Stimulated activated naive B cell treated with anti-CD40 and anti-IgM and Interleukin-4, amounts not matched to agents 10 μg/mL and 1 μg/mL and 100 μg/mL, for 72 hours (primary cell): ENCODE data around the gene IL1RAPL1.
"Not testable (repeated sequence)": the region's sequence is repeated elsewhere in the genome, so short reads cannot be mapped to it uniquely, and the experiment has no call there.

Experiments
- ATAC-seq, 2 donors: fragments of 150-1000 bp; cut with Tn5 transposase; replicated peaks; 2 replicates each; pipeline ENCODE4 v1.10.0; 2021; ENCODE audit warnings: moderate library complexity in 1 of 2
- DNase-seq: peaks from one replicate; pipeline ENCODE4 v3.0.0; 2021
- H3K27ac Mint-ChIP-seq: one replicate; pipeline ENCODE4 v1.8.0; 2022; ENCODE audit warnings: mild to moderate bottlenecking, mixed read lengths
- H3K27me3 Mint-ChIP-seq, 2 donors: one replicate each; pipeline ENCODE4 v1.8.0; 2022; ENCODE audit warnings: mixed read lengths in 2 of 2
- H3K36me3 Mint-ChIP-seq, 2 donors: one replicate each; pipeline ENCODE4 v1.8.0; 2022; ENCODE audit warnings: mixed read lengths in 2 of 2, mild to moderate bottlenecking in 1 of 2
- H3K4me1 Mint-ChIP-seq, 2 donors: one replicate each; pipeline ENCODE4 v1.8.0; 2022; ENCODE audit warnings: mixed read lengths in 2 of 2, mild to moderate bottlenecking in 1 of 2
- H3K4me3 Mint-ChIP-seq, 2 donors: one replicate each; pipeline ENCODE4 v1.8.0; 2022; ENCODE audit warnings: mild to moderate bottlenecking in 2 of 2, mixed read lengths in 2 of 2, moderate library complexity in 1 of 2
- H3K9me3 Mint-ChIP-seq, 2 donors: one replicate each; pipeline ENCODE4 v1.8.0; 2022; ENCODE audit warnings: mixed read lengths in 2 of 2, mild to moderate bottlenecking in 1 of 2

IL1RAPL1 gene

GRCh38 chrX:29110041-29110440 lies 522.8 kb downstream of the IL1RAPL1 start:
- Mint-ChIP-seq H3K27me3 (no peaks in the 10 kb centered on the region), H3K4me1 (no peaks in the 10 kb centered on the region), H3K36me3 (no peaks in the 10 kb centered on the region), H3K4me3 (no peak overlapping the region), H3K27ac (no peak overlapping the region), H3K9me3 (peaks cover 0 to 3% of the 10 kb centered on the region in 2 donors)
- DNase-seq (no peak), ATAC-seq (no peak)

- H3K4me1 Mint-ChIP-seq, result no peaks in the 10 kb centered on the region
- DNase-seq, result no peak
- H3K27ac Mint-ChIP-seq, result no peak overlapping the region
- ATAC-seq, result no peak
- no peaks in the 10 kb centered on the region for H3K36me3 Mint-ChIP-seq
- H3K9me3 Mint-ChIP-seq, result peaks cover 0 to 3% of the 10 kb centered on the region in 2 donors
- H3K4me3 Mint-ChIP-seq, result no peak overlapping the region
- no peaks in the 10 kb centered on the region for H3K27me3 Mint-ChIP-seq
These were observed 526.0 kb downstream of the IL1RAPL1 start for GRCh38 chrX:29113221-29113620.

- not testable (repeated sequence) for H3K4me3 Mint-ChIP-seq, H3K9me3 Mint-ChIP-seq
These were observed 535.6 kb downstream of the IL1RAPL1 start for GRCh38 chrX:29122817-29123216.

GRCh38 chrX:29130905-29131304 lies 543.7 kb downstream of the IL1RAPL1 start:
- H3K4me3 Mint-ChIP-seq, result no peak overlapping the region
- no peak for ATAC-seq
- no peaks in the 10 kb centered on the region for H3K4me1 Mint-ChIP-seq
- DNase-seq, result no peak
- no peaks in the 10 kb centered on the region for H3K36me3 Mint-ChIP-seq
- peaks cover 0 to 4% of the 10 kb centered on the region in 2 donors for H3K9me3 Mint-ChIP-seq
- no peaks in the 10 kb centered on the region for H3K27me3 Mint-ChIP-seq
- H3K27ac Mint-ChIP-seq, result no peak overlapping the region

More at GRCh38 chrX:29122817-29123216, 535.6 kb downstream of the IL1RAPL1 start:
- H3K36me3 Mint-ChIP-seq, H3K4me1 Mint-ChIP-seq, H3K27me3 Mint-ChIP-seq, ATAC-seq, H3K27ac Mint-ChIP-seq, DNase-seq: not testable (repeated sequence)

GRCh38 chrX:29136904-29137303 lies 549.7 kb downstream of the IL1RAPL1 start:
- H3K36me3 Mint-ChIP-seq, result no peaks in the 10 kb centered on the region

GRCh38 chrX:29138003-29138402 lies 550.8 kb downstream of the IL1RAPL1 start:
- H3K4me1 Mint-ChIP-seq, result no peaks in the 10 kb centered on the region
- ATAC-seq, result no peak
- no peaks in the 10 kb centered on the region for H3K36me3 Mint-ChIP-seq
- no peak for DNase-seq
- no peak overlapping the region for H3K27ac Mint-ChIP-seq
- no peak overlapping the region for H3K4me3 Mint-ChIP-seq
- no peaks in the 10 kb centered on the region for H3K9me3 Mint-ChIP-seq
- H3K27me3 Mint-ChIP-seq, result no peaks in the 10 kb centered on the region

More at GRCh38 chrX:29136904-29137303, 549.7 kb downstream of the IL1RAPL1 start:
- DNase-seq (no peak), ATAC-seq (no peak)
- no peaks in the 10 kb centered on the region for H3K9me3 Mint-ChIP-seq
- H3K27me3 Mint-ChIP-seq, result no peaks in the 10 kb centered on the region
- no peak overlapping the region for H3K27ac Mint-ChIP-seq
- no peaks in the 10 kb centered on the region for H3K4me1 Mint-ChIP-seq
- no peak overlapping the region for H3K4me3 Mint-ChIP-seq

GRCh38 chrX:29143356-29143755 lies 556.1 kb downstream of the IL1RAPL1 start:
- H3K36me3 Mint-ChIP-seq, result no peaks in the 10 kb centered on the region
- no peak overlapping the region for H3K4me3 Mint-ChIP-seq
- DNase-seq (no peak), ATAC-seq (no peak)
- H3K4me1 Mint-ChIP-seq, result no peaks in the 10 kb centered on the region
- no peak overlapping the region for H3K27ac Mint-ChIP-seq
- H3K9me3 Mint-ChIP-seq, result peaks cover 1 to 9% of the 10 kb centered on the region in 2 donors
- H3K27me3 Mint-ChIP-seq, result no peaks in the 10 kb centered on the region

- H3K27ac Mint-ChIP-seq, result no peak overlapping the region
- H3K4me1 Mint-ChIP-seq, result no peaks in the 10 kb centered on the region
- H3K9me3 Mint-ChIP-seq, result peaks cover 1 to 9% of the 10 kb centered on the region in 2 donors
- no peaks in the 10 kb centered on the region for H3K36me3 Mint-ChIP-seq
- H3K27me3 Mint-ChIP-seq, result no peaks in the 10 kb centered on the region
- no peak for ATAC-seq
- H3K4me3 Mint-ChIP-seq, result no peak overlapping the region
- DNase-seq, result no peak
These were observed 556.5 kb downstream of the IL1RAPL1 start for GRCh38 chrX:29143756-29144155.

- H3K36me3 Mint-ChIP-seq, result no peaks in the 10 kb centered on the region
- ATAC-seq, result no peak
- no peaks in the 10 kb centered on the region for H3K27me3 Mint-ChIP-seq
- no peak for DNase-seq
- peaks cover 1 to 9% of the 10 kb centered on the region in 2 donors for H3K9me3 Mint-ChIP-seq
- no peak overlapping the region for H3K27ac Mint-ChIP-seq
- no peak overlapping the region for H3K4me3 Mint-ChIP-seq
- H3K4me1 Mint-ChIP-seq, result no peaks in the 10 kb centered on the region
These were observed 558.1 kb downstream of the IL1RAPL1 start for GRCh38 chrX:29145316-29145715.

GRCh38 chrX:29148511-29148910 lies 561.3 kb downstream of the IL1RAPL1 start:
- Mint-ChIP-seq H3K9me3 (peaks cover 1 to 9% of the 10 kb centered on the region in 2 donors), H3K4me1 (no peaks in the 10 kb centered on the region), H3K27ac (no peak overlapping the region), H3K27me3 (no peaks in the 10 kb centered on the region), H3K36me3 (no peaks in the 10 kb centered on the region), H3K4me3 (no peak overlapping the region)
- ATAC-seq (no peak), DNase-seq (no peak)

GRCh38 chrX:29155286-29155685 lies 568.0 kb downstream of the IL1RAPL1 start:
- Mint-ChIP-seq H3K27ac (no peak overlapping the region), H3K4me3 (no peak overlapping the region), H3K4me1 (no peaks in the 10 kb centered on the region), H3K27me3 (no peaks in the 10 kb centered on the region), H3K9me3 (peaks cover 0 to 4% of the 10 kb centered on the region in 2 donors), H3K36me3 (no peaks in the 10 kb centered on the region)
- ATAC-seq (no peak), DNase-seq (no peak)

- ATAC-seq, result no peak
- H3K9me3 Mint-ChIP-seq, result peaks cover 4 to 6% of the 10 kb centered on the region in 2 donors
- H3K4me3 Mint-ChIP-seq, result no peak overlapping the region
- H3K36me3 Mint-ChIP-seq, result no peaks in the 10 kb centered on the region
- H3K27ac Mint-ChIP-seq, result no peak overlapping the region
- no peaks in the 10 kb centered on the region for H3K4me1 Mint-ChIP-seq
- no peak for DNase-seq
- H3K27me3 Mint-ChIP-seq, result no peaks in the 10 kb centered on the region
These were observed 585.6 kb downstream of the IL1RAPL1 start for GRCh38 chrX:29172880-29173279.

- Mint-ChIP-seq H3K4me1 (no peaks in the 10 kb centered on the region), H3K4me3 (no peak overlapping the region), H3K36me3 (no peaks in the 10 kb centered on the region), H3K27me3 (no peaks in the 10 kb centered on the region), H3K9me3 (peaks cover 0 to 2% of the 10 kb centered on the region in 2 donors), H3K27ac (no peak overlapping the region)
- no peak for DNase-seq
- ATAC-seq, result no peak
These were observed 600.0 kb downstream of the IL1RAPL1 start for GRCh38 chrX:29187264-29187663.

- DNase-seq (no peak), ATAC-seq (no peak)
- Mint-ChIP-seq H3K4me1 (no peaks in the 10 kb centered on the region), H3K4me3 (no peak overlapping the region), H3K27ac (no peak overlapping the region), H3K36me3 (no peaks in the 10 kb centered on the region), H3K9me3 (no peaks in the 10 kb centered on the region), H3K27me3 (no peaks in the 10 kb centered on the region)
These were observed 609.3 kb downstream of the IL1RAPL1 start for GRCh38 chrX:29196501-29196900.

GRCh38 chrX:29215251-29215650 lies 628.0 kb downstream of the IL1RAPL1 start:
- H3K27me3 Mint-ChIP-seq, result no peaks in the 10 kb centered on the region
- ATAC-seq (no peak), DNase-seq (no peak)
- no peaks in the 10 kb centered on the region for H3K36me3 Mint-ChIP-seq
- H3K27ac Mint-ChIP-seq, result no peak overlapping the region
- H3K9me3 Mint-ChIP-seq, result peaks cover 0 to 7% of the 10 kb centered on the region in 2 donors
- no peaks in the 10 kb centered on the region for H3K4me1 Mint-ChIP-seq
- H3K4me3 Mint-ChIP-seq, result no peak overlapping the region

- Mint-ChIP-seq H3K27me3 (no peaks in the 10 kb centered on the region), H3K36me3 (no peaks in the 10 kb centered on the region), H3K4me3 (no peak overlapping the region), H3K27ac (no peak overlapping the region), H3K9me3 (no peaks in the 10 kb centered on the region), H3K4me1 (no peaks in the 10 kb centered on the region)
- DNase-seq, result no peak
- no peak for ATAC-seq
These were observed 638.4 kb downstream of the IL1RAPL1 start for GRCh38 chrX:29225670-29226069.
